KMS-11 (cell line): ENCODE results near the gene KDM4B.
"Not testable (repeated sequence)": the region's sequence is repeated elsewhere in the genome, so short reads cannot be mapped to it uniquely, and the experiment has no call there.

ENCODE experiments used
- H2AFZ ChIP-seq: fragments of 200-600 bp; sonication (generic); 2 replicates; pipeline ENCODE4 v1.6.1; 2016; ENCODE audit warnings: antibody characterized with exemption, mixed run types, low read depth
- H3K27ac ChIP-seq: fragments of 200-600 bp; sonication (generic); 2 replicates; pipeline ENCODE4 v1.6.1; 2016; ENCODE audit warnings: mild to moderate bottlenecking, mixed run types
- H3K27me3 ChIP-seq: fragments of 200-600 bp; sonication (generic); 2 replicates; pipeline ENCODE4 v1.6.1; 2017; ENCODE audit warnings: mild to moderate bottlenecking, low read depth, mixed run types, moderate library complexity; ENCODE audit not compliant: insufficient read depth
- H3K36me3 ChIP-seq: fragments of 200-600 bp; sonication (generic); 2 replicates; pipeline ENCODE4 v1.6.1; 2017; ENCODE audit warnings: mild to moderate bottlenecking, mixed run types; ENCODE audit not compliant: insufficient read depth
- H3K4me1 ChIP-seq: fragments of 200-600 bp; sonication (generic); 2 replicates; pipeline ENCODE4 v1.6.1; 2016; ENCODE audit warnings: mild to moderate bottlenecking, low read depth, mixed run types; ENCODE audit not compliant: poor library complexity, severe bottlenecking
- H3K4me2 ChIP-seq: fragments of 200-600 bp; sonication (generic); 2 replicates; pipeline ENCODE4 v1.7.0; 2016; ENCODE audit warnings: mild to moderate bottlenecking, mixed run types
- H3K4me3 ChIP-seq: fragments of 200-600 bp; sonication (generic); IDR thresholded peaks from 2 replicates; pipeline ENCODE4 v1.6.1; 2017; ENCODE audit warnings: low read depth, low read length, mixed read lengths; ENCODE audit not compliant: insufficient read depth
- H3K79me2 ChIP-seq: fragments of 200-600 bp; sonication (generic); 2 replicates; pipeline ENCODE4 v1.6.1; 2016; ENCODE audit warnings: low read depth, mixed run types; ENCODE audit not compliant: insufficient read depth
- H3K9ac ChIP-seq: fragments of 200-600 bp; sonication (generic); 2 replicates; pipeline ENCODE4 v1.6.1; 2016; ENCODE audit warnings: mild to moderate bottlenecking, mixed run types
- H4K20me1 ChIP-seq: fragments of 200-600 bp; sonication (generic); 2 replicates; pipeline ENCODE4 v1.6.1; 2016; ENCODE audit warnings: mild to moderate bottlenecking, mixed run types; ENCODE audit not compliant: insufficient read depth
- TF ChIP-seq, protein P1 (sequence below): fragments of 200-600 bp; sonication (generic); conservative IDR thresholded peaks from 2 replicates; pipeline ENCODE4 v1.6.1; 2017; ENCODE audit warnings: low read depth, mild to moderate bottlenecking, antibody characterized with exemption, low read length, moderate library complexity, mixed read lengths

The KDM4B gene

GRCh38 chr19:5191091-5191490 is 222.2 kb downstream of the KDM4B start:
- peaks cover 21% of the 10 kb centered on the region; the same call in 1 of the 2 replicates for H3K27me3 ChIP-seq
- no peak overlapping the region for H3K4me2 ChIP-seq
- no peaks in the 10 kb centered on the region for H3K4me1 ChIP-seq
- H3K79me2 ChIP-seq: no peaks in the 10 kb centered on the region
- no peak overlapping the region for H3K27ac ChIP-seq
- H2AFZ ChIP-seq: no peak overlapping the region
- TF ChIP-seq, protein P1, sequence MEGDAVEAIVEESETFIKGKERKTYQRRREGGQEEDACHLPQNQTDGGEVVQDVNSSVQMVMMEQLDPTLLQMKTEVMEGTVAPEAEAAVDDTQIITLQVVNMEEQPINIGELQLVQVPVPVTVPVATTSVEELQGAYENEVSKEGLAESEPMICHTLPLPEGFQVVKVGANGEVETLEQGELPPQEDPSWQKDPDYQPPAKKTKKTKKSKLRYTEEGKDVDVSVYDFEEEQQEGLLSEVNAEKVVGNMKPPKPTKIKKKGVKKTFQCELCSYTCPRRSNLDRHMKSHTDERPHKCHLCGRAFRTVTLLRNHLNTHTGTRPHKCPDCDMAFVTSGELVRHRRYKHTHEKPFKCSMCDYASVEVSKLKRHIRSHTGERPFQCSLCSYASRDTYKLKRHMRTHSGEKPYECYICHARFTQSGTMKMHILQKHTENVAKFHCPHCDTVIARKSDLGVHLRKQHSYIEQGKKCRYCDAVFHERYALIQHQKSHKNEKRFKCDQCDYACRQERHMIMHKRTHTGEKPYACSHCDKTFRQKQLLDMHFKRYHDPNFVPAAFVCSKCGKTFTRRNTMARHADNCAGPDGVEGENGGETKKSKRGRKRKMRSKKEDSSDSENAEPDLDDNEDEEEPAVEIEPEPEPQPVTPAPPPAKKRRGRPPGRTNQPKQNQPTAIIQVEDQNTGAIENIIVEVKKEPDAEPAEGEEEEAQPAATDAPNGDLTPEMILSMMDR: no peak
- no peak overlapping the region for H3K4me3 ChIP-seq
- H4K20me1 ChIP-seq: no peaks in the 10 kb centered on the region
- H3K36me3 ChIP-seq: no peaks in the 10 kb centered on the region
- no peak overlapping the region for H3K9ac ChIP-seq

GRCh38 chr19:5192568-5192967 is 223.7 kb downstream of the KDM4B start:
- TF ChIP-seq, protein P1: no peak
- H3K9ac ChIP-seq: no peak overlapping the region
- H3K4me2 ChIP-seq: no peak overlapping the region
- H3K4me3 ChIP-seq: no peak overlapping the region
- no peaks in the 10 kb centered on the region for H3K79me2 ChIP-seq
- no peaks in the 10 kb centered on the region for H3K4me1 ChIP-seq
- no peaks in the 10 kb centered on the region for H4K20me1 ChIP-seq
- peaks cover 21% of the 10 kb centered on the region; the same call in 1 of the 2 replicates for H3K27me3 ChIP-seq
- H3K27ac ChIP-seq: no peak overlapping the region
- no peak overlapping the region for H2AFZ ChIP-seq
- H3K36me3 ChIP-seq: no peaks in the 10 kb centered on the region

GRCh38 chr19:5193192-5193591 is 224.3 kb downstream of the KDM4B start:
- TF ChIP-seq, protein P1: no peak
- Histone ChIP-seq H3K9ac (no peak overlapping the region), H3K36me3 (no peaks in the 10 kb centered on the region), H3K4me3 (no peak overlapping the region), H3K4me2 (no peak overlapping the region), H2AFZ (no peak overlapping the region), H3K79me2 (no peaks in the 10 kb centered on the region), H3K27ac (no peak overlapping the region), H3K27me3 (peaks cover 20% of the 10 kb centered on the region; the same call in 1 of the 2 replicates), H3K4me1 (no peaks in the 10 kb centered on the region), H4K20me1 (no peaks in the 10 kb centered on the region)

GRCh38 chr19:5194641-5195040 is 225.7 kb downstream of the KDM4B start:
- no peak overlapping the region for H3K9ac ChIP-seq
- peaks cover 14% of the 10 kb centered on the region; the same call in 1 of the 2 replicates for H3K27me3 ChIP-seq
- no peak overlapping the region for H3K27ac ChIP-seq
- no peaks in the 10 kb centered on the region for H4K20me1 ChIP-seq
- H3K4me1 ChIP-seq: no peaks in the 10 kb centered on the region
- H3K4me2 ChIP-seq: no peak overlapping the region
- no peaks in the 10 kb centered on the region for H3K79me2 ChIP-seq
- no peaks in the 10 kb centered on the region for H3K36me3 ChIP-seq
- H3K4me3 ChIP-seq: no peak overlapping the region
- H2AFZ ChIP-seq: no peak overlapping the region
- TF ChIP-seq, protein P1: no peak

- not testable (repeated sequence) for H3K4me2 ChIP-seq, H3K9ac ChIP-seq, H3K27me3 ChIP-seq, H3K79me2 ChIP-seq, H3K4me1 ChIP-seq, H2AFZ ChIP-seq, H3K36me3 ChIP-seq, H3K27ac ChIP-seq, H4K20me1 ChIP-seq, H3K4me3 ChIP-seq
Measured at GRCh38 chr19:5195587-5195986, 226.7 kb downstream of the KDM4B start.
